HG03066 (cell line): ENCODE results near the gene TUBGCP3.
"Not testable (repeated sequence)": the region's sequence is repeated elsewhere in the genome, so short reads cannot be mapped to it uniquely, and the experiment has no call there.

ENCODE experiments used
- ATAC-seq: cut with Tn5 transposase; IDR thresholded peaks from one replicate; pipeline ENCODE4 v1.9.1; 2021; ENCODE audit warnings: low read depth; ENCODE audit not compliant: unreplicated experiment

The TUBGCP3 gene, protein sequence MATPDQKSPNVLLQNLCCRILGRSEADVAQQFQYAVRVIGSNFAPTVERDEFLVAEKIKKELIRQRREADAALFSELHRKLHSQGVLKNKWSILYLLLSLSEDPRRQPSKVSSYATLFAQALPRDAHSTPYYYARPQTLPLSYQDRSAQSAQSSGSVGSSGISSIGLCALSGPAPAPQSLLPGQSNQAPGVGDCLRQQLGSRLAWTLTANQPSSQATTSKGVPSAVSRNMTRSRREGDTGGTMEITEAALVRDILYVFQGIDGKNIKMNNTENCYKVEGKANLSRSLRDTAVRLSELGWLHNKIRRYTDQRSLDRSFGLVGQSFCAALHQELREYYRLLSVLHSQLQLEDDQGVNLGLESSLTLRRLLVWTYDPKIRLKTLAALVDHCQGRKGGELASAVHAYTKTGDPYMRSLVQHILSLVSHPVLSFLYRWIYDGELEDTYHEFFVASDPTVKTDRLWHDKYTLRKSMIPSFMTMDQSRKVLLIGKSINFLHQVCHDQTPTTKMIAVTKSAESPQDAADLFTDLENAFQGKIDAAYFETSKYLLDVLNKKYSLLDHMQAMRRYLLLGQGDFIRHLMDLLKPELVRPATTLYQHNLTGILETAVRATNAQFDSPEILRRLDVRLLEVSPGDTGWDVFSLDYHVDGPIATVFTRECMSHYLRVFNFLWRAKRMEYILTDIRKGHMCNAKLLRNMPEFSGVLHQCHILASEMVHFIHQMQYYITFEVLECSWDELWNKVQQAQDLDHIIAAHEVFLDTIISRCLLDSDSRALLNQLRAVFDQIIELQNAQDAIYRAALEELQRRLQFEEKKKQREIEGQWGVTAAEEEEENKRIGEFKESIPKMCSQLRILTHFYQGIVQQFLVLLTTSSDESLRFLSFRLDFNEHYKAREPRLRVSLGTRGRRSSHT

DNA sequence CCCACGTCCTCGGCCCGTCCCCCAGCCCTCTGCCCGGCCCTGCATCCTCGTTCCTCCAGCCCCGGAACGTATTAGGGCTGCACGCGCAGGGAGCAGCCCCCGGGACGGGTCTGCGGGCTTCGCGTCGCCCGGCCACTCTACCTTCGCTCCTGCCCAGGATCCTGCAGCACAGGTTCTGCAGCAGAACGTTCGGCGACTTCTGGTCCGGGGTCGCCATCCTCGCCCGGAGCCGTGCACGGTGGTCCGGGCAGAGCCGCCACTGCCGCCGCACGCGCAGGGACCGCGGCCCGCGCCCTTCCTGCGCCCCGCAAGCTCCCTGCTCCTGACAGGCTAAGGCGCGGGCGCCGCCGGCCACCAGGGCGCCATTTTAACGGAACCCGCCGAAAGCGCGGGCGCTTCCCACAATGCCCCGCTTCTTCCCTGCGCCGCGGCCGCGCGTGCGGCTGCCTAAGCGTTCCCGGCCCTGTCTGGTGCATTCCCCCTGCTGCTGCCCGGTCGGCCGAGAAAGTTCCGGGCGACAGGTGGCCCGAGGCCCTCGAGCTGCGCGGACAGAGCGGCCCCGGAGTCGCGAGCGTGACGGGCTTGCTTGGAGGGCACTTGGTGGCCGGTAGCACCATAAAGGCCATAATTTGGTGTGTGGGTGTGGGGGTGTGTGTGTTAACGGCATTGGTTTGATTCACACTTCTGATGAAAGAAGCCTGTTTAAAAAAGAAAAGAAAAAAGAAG, at the start of gene TUBGCP3:
Gene TUBGCP3, minus strand, starts transcription at position 390 of the 726 bp plus-strand sequence. Its CDS starts 173 bp downstream, at position 217.
- ATAC-seq, result peak; percentile 71

DNA sequence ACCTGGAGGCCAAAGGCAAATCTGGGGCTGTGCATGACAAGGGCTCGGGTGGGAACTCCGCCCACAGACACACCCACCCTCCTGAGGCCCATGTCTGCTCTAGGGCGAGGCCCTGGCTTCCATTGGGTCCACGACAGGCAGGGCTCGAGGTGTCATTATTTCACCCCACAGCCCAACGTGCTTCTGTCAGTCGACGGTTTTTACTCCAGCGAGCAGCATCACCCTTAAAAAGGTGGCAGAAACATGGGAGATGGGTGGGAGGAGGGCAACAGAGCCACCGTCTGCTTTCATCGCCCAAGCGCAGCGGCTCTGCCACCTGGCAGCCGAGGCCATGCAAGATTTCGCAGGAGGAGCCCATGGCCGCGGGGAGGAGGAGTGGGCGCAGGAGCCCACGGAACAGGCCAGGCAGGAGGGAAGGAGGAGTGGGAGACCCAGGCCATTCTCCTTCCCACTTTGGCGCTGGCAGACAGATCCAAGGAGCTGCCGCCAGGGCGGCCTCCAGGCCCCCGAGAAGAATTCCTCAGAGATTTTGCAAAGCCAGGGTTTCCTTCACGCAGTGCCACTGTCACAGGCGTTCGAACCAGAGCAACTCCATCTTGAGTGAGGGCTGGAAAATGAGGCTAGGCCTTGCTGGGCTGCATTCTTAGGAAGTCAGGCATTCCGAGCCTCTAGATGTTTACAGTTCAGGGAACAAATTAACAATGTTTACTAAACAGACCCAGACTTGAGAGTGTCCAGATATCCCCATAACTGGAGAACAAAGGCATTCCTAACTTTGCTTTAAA, 49.3 kb upstream of the TUBGCP3 start:
- no peak for ATAC-seq

DNA sequence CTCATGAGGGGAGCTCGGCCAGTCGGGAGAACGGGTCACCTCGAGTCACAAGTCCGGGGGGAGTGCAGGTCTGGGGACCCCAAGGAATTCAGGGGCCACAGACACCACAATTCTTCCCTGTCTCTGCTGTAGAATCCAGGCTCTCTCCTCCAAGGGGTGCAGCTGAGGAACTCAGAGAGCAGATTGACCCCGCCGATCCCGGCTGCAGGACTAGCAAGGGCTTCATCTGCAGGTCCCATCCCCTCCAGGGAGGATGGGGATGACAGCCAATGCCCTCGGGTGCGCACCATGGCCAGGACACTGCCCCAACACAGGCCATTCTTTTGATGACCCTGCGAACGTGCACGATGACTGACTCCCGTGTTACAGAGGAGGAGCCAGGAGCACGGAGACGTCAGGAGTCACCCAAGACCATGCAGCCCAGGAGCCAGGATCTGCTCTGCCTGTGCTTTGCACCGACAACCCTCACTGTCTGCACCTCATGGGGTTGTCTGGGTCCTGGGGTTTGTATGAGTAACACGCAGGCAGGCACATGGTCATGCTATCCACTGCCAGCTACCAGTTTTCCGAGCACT, 48.5 kb upstream of the TUBGCP3 start:
- ATAC-seq, result no peak

DNA sequence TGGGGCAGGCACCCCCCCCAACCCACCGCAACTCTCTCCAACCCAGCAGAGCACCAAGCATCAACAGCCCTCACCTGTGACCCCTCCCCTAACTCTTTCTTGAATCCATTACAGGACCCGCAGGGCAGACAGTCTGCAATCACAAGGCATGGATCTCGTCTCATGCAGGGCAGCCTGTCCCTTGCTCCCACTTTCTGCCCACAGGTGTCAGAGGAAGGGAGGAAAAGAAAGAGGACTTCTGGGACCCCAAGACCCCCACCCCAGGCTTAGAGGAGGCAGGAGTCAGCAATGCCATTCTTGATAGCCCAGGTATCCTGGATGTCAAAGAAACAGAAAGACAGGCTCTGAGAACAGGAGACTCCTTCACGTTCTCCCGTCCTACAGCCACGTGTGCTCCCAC, 47.4 kb upstream of the TUBGCP3 start:
- ATAC-seq, result no peak

DNA sequence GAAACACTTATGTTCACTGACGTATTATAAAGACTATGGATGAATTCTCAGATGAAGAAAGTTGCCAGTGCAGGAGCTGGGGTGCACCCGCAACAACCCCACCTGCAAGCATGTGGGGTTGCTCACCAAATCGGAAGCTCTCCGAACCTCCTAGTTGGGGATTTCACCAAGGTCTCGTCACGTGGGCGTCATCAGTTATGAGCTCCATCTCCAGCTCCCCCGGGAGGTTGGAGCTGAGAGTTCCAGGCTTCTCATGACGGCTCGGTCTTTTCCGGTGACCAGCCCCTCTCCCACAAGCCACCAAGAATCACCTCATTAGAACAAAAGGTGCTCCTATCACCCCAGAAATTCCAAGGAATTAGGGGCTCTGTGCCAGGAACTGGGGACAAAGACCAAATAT, 46.1 kb upstream of the TUBGCP3 start:
- no peak for ATAC-seq

DNA sequence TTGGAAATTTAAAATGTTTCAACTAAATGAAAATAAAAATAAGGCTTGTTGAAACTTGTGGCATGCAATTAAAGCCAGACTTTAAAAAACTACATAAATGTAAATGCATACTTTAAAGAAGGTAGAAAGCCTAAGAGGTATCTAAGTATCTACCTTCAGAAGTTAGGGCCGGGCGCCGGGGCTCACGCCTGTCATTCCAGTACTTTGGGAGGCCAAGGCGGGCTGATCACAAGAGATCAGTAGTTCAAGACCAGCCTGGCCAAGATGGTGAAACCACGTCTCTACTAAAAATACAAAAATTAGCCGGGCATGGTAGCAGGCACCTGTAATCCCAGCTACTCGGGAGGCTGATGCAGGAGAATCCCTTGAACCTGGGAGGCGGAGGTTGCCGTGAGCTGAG, 42.3 kb upstream of the TUBGCP3 start:
- ATAC-seq, result not testable (repeated sequence)

DNA sequence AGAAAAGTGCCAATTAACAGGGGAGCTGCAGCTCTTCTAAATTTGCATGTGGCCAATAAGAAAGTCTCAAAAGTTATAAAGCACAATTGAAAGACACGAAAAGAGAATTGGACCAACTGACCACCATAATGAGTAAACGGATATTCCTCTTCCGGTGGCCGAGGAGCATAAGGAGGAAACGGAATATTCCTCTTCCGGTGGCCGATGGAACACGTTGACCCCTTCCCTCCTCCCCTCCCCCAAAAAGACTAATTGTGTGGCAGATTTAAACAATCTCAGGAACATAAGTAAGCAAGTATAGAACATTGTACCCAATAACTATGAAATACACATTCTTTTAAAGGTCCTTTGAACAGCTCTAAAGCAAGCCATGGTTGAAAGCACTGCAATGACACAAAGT, 41.2 kb upstream of the TUBGCP3 start:
- ATAC-seq, result no peak

DNA sequence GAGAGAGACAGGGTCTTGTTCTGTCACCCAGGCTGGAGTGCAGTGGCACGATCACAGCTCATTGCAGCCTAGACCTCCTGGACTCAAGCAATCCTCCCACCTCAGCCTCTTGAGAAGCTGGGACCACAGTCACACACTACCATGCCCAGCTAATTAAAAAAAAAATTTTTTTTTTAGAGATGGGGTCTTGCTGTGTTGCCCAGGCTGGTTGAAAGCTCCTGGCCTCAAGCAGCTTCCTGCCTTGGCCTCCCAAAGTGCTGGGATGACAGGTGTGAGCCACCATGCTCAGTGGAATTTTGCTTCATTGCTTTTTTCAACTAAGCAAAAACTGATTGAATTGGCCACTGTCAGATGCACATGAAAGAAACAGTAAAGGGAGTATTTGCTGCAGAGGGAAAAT, 39.7 kb upstream of the TUBGCP3 start:
- not testable (repeated sequence) for ATAC-seq

DNA sequence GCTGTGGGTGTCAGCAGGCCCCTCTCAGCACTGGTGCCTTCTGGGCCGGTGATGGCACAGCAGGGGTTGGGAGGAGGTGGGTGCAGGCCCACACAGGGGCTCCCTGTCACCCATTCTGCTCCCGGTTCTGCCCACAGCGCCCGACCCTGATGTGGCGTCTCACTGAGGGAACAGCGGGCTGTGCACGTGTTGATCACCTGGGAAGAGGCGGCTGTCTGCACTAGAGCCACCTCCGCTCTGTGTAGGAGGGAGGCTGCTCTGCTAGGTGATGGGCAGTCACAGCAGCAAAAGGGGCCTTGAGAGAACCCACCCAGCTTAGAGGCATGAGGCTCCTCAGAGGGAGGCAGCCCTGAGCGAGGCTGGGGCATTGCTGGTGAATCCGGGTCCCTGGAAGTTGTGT, 39.2 kb upstream of the TUBGCP3 start:
- ATAC-seq, result no peak

DNA sequence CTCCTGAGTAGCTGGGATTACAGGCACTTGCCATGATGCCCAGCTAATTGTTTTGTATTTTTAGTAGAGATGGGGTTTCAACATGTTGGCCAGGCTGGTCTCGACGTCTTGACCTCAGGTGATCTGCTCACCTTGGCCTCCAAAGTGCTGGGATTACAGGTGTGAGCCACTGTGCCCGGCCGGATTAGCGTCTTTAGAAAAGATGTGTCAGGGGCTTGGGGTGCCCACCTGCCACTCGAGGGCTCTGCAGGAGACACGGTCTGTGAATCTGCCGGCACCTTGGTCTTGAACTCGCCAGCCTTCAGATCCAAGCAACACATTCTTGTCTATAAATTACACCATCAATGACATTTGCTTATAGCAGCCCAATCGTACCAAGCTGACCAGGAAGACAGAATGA, 38.8 kb upstream of the TUBGCP3 start:
- ATAC-seq, result no peak

DNA sequence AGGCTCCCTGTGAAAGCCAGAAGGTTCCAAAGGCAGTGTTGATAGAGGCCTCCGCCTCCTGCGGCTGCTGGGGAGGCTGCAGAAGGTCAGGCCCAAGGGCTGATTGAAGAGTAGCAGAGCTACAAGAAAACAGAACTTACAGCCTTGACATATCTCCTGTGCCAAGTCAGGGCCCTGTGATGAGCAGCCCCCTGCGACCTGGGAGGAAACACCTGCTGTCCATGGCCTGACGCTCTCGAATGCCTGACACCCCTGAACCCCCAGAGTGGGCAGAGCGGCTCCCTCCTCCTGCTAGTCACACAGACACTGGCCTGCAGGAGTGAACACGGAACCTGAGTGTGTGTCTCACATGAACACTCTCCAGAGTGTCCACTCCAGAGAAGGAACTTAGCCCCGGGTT, 38.2 kb upstream of the TUBGCP3 start:
- no peak for ATAC-seq

DNA sequence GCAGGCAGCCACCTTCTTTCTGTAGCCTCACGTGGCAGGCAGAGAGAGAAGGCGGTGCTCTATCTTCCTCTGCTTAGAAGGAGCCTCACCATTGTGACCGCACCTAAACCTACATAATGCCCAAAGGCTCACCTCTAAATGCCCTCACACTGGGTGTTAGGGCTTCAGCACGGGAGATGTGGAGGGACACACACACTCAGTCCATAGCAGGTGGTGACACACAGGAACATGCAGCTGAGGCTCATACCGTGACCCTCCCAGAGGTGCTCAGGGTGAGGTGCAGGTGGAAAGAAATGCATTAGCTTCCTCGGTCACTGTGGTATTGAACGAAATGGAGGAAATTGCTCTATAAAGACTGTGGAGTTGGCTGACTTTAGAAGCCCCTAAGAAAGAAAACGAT, 37.7 kb upstream of the TUBGCP3 start:
- no peak for ATAC-seq

DNA sequence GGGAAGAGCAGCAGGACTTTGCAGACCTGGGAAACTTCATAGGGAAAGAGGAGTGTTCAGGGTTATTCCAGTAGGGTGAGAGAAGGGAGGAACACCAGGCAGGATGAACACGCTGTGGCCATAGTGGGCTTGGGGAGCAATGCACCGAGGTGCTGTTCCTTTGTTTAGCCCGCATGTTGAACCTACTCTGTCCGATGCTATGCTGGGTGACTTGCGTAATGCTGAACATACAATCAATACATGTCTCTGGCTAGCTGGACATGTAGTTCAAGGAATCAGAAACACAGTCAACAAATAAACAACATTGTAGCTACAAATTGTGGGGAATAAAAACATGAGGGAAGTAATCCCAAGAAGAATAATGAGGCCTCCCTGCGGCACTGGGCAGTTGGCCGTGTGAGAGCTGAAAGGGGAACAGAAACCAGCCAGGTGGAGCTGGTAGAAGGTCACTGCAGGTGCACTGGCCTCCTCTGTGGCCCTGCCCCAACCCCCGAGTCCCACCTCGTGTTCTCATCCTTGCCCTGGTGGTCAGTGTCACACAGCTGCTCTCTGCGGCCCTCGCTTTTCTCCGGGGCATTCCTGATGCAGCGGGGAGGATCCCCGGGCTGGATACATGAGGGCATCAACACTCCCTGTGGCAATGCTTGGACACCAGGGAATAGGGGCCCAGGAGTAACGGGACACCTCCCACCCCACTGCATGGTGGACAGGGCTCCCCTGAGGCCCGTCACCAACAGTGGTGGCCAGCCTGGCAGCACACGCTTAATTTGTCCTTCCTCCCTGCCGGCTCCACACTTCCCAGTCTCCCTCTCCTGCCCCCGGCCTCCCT, 36.9 kb upstream of the TUBGCP3 start:
- ATAC-seq, result no peak

DNA sequence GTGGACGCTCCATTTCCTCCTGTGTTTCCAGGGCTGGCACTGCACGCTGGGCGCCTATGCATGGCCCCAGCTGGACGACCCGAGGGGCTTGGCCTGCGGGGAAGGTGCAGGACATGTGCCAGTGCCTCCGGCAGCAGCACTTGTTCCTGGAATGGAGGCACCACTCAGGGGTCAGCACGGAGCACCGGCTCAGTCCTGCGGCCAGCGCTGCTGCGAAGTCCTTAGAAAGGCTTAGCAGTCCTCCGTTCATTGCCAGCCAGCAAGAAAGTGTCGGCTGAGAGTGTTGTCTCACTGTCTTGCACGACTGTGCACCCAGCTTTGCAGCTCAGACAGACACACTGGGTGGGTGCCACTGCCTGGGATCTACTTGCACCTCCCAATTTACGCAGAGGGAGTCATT, 36.1 kb upstream of the TUBGCP3 start:
- ATAC-seq, result no peak

DNA sequence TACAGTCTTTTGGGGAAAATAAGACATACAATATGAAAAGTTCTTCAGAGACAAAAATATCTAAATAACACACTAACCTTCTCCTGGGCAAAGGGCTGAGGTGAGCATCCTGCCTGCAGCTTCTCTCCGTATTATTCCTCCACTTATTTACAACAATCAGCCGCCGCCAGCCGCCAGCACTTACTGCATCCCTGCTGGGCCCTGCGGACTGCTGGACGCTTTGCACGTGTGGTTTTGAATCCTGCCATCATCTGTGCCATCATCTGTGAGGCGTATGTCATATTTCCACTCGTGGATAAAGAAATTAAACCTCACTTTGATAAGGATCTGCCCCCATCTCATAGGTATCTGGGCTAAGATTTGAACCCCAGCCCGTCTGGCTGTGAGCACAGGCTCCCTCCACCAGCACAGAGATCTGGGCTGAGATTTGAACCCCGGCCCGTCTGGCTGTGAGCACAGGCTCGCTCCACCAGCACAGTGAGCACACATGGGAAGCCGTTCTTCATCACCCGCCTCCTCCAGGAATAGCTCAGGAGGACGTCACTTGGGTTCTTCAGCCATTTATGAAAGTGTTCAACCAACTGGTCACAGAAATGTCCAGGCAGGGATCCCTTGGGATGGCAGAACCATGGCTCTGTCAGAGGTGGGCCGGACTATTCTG, 35.2 kb upstream of the TUBGCP3 start:
- no peak for ATAC-seq

DNA sequence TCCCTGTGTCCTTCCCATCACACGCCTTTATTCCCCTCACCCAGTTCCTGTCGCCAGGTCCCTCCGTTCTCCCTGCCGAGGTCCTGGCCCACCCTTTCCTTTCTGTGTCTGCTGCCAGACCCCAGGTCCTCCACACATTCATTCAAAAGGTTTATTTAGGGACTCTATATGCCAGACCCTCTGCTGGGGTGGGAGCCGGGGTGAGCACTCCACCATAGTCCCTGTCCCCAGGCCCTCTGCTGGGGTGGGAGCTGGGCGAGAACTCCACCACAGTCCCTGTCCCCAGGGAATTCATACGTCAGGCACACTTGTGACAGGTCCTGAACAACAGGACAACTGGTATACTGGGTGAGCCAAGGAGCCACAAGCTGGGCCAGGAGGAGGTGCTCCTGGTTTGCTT, 34.4 kb upstream of the TUBGCP3 start:
- ATAC-seq, result no peak

DNA sequence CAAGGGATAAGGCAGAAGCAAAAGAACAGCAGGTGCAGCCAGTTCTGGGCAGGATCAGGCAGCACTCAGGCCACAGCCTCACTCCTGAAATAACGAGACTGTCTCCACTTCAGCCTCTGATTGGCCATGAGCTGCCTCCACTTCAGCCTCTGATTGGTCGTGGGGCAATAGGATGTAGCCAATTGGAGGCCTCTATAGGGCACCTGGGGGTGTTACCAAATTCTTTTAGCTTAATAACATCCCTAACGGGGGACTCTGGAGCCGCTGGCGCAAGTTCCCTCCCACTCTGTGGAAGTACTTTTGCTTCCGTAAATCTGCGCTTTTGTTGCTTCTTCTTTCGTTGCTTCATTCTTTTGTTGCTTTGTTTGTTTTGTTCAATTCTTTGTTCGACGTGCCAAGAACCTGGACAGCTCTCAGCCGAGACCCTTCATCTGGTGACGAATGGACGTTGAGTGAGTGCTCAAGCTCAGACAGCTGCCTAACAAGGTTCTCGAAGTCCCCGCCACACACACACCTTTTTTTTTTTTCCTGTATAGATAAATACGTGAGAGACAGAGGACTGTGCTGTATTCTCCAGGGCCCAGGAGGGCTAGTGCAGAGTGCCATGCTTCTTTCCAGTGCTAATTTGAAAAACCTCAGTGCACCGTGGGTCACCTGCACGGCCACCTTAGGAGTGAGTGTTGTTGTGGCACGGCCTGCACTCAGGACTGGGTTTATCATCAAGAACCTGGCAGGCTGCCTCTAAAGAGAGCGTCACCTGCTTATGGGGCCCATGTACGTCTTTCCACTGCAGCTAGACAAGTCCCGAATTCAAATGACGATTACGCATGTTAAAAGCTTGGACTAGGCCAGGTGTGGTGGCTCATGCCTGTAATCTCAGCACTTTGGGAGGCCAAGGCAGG, 32.0 kb upstream of the TUBGCP3 start:
- ATAC-seq, result no peak

DNA sequence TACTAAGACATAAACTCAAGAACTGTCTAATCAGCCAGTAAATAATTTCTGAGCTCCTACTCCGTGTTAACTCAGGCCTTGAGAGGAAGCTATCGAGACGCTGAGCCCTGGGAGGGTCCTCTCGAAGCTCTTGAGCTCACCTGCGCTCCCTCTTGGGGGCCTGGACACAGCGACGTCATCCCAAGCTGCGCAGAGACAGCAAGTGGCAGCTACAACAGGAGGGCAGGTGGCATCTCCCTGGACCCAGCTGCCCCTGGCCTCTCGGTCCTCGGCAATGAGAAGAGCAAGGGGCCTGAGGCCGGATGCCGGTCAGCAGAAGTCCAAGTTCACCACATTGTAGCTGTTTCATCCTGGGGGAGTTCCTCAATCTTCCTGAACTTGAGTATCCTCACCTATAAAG, 30.5 kb upstream of the TUBGCP3 start:
- ATAC-seq, result no peak
